ENCODE results near the gene TBC1D22A. TPM values are rescaled to one million over a fixed set of nuclear protein-coding genes. Genes with fewer than 3 reads are reported as not detected.

The TBC1D22A gene
- total and polyA plus RNA-seq, 9 of the 15 experiments (the other 6 are each of a cell fraction or from before 2014, with no cell fraction given): 0.20 to 11.5 (median 5.2) TPM

- TF ChIP-seq PKNOX1 (IDR thresholded peaks at IDR 0.05): no peak
- no peak for TF ChIP-seq RBM39 (optimal IDR thresholded peaks at IDR 0.05; ENCODE audit: low read depth, low read length)
Observed at GRCh38 chr22:47209547-47210023, 447.1 kb downstream of the TBC1D22A start (continued).

- FAIRE-seq: no peak
- WGBS (ENCODE audit: insufficient coverage, low coverage, missing lambda C conversion rate): 18% methylated on average over 18 of the region's 19 CpGs
- no peak overlapping the region for H3K4me2 ChIP-seq (ENCODE audit: insufficient read depth, low read length)
- H3K9ac ChIP-seq (ENCODE audit: insufficient read depth in 1 of 2, low read depth in 2 of 2, low read length in 2 of 2): no peak overlapping the region
- H3K9me1 ChIP-seq (ENCODE audit: control insufficient read depth, insufficient read depth, low read length): no peaks in the 10 kb centered on the region
- H4K20me1 ChIP-seq (replicated peaks; ENCODE audit: control insufficient read depth, insufficient read depth, low read length): no peaks in the 10 kb centered on the region; the same call in 1 of the 2 replicates
- ChIA-PET CTCF (ENCODE audit: low intra/inter-chr PET ratio) (interaction anchor here (0.6 kb wide), 1 partner anchor 614 kb away, joined by 3 read pairs; no protein-coding TSS in a partner anchor), POLR2A (interaction anchor here (1.1 kb wide), 1 partner anchor 14 kb away, joined by 3 read pairs; no protein-coding TSS in a partner anchor)
- intact Hi-C loops (cut with micrococcal nuclease) (loop anchor here (10.0 kb wide), 1 partner anchor 625 kb away; no protein-coding TSS in a partner anchor), in situ Hi-C loops (cut with MboI) (no loop called here)
- H3K9me3 ChIP-seq (replicated peaks; ENCODE audit: control insufficient read depth, insufficient read depth, low read depth, low read length): no peaks in the 10 kb centered on the region
- no peak overlapping the region for H2AFZ ChIP-seq (ENCODE audit: low read depth, low read length)
- H3K4me1 ChIP-seq (replicated peaks in 1 of 2; ENCODE audit: control insufficient read depth in 2 of 2, insufficient read depth in 2 of 2, low read length in 2 of 2): no peaks in the 10 kb centered on the region; a peak in 1 of 5 replicates
- H3K27ac ChIP-seq (ENCODE audit: extremely low read depth, low read depth, low read length): no peak overlapping the region
- ATAC-seq: no peak
- BruUV-seq (replicated peaks): no TSS peak
- H3K79me2 ChIP-seq (ENCODE audit: control insufficient read depth, insufficient read depth, low read length): no peaks in the 10 kb centered on the region
- H3K36me3 ChIP-seq (ENCODE audit: control insufficient read depth, insufficient read depth, low read length): no peaks in the 10 kb centered on the region
- DNase-seq (ENCODE audit: extremely low read depth in 1 of 4, low spot score in 3 of 4): no peak
- no peak overlapping the region for H3K4me3 ChIP-seq
- H3K27me3 ChIP-seq (ENCODE audit: control insufficient read depth in 2 of 2, insufficient read depth in 2 of 2, low read length in 2 of 2): peaks cover 2 to 6% of the 10 kb centered on the region in 2 experiments; a peak in 1 of 5 replicates
- TF ChIP-seq RBM25 (IDR thresholded peaks at IDR 0.05; ENCODE audit: low read depth, low read length, severe bottlenecking) (no peak), CTCFL (IDR thresholded peaks at IDR 0.05; ENCODE audit: borderline replicate concordance, insufficient read depth, low read depth, low read length, poor library complexity, severe bottlenecking) (no peak), ETV6 (IDR thresholded peaks at IDR 0.05; ENCODE audit: borderline replicate concordance in 1 of 2, low read depth in 2 of 2, low read length in 1 of 2) (no peak), ETV6 (CRISPR knock-in tag; IDR thresholded peaks at IDR 0.05; ENCODE audit: borderline replicate concordance) (no peak), TAL1 (IDR thresholded peaks at IDR 0.05) (no peak), THRB (CRISPR knock-in tag; conservative IDR thresholded peaks at IDR 0.05) (no peak), ZZZ3 (IDR thresholded peaks at IDR 0.05) (no peak), CEBPZ (IDR thresholded peaks at IDR 0.05; ENCODE audit: borderline replicate concordance, low read depth, low read length) (no peak)
Observed at GRCh38 chr22:47210112-47210657, 447.7 kb downstream of the TBC1D22A start.

Measured in K562 (cell line).